B cell (primary cell): ENCODE measurements around the gene CC2D2B.

Source experiments
- CTCF ChIP-seq: fragments of 200-600 bp; IDR thresholded peaks from one replicate; pipeline ENCODE4 v1.8.0; 2022; ENCODE audit warnings: antibody characterized with exemption, mild to moderate bottlenecking
- EZH2 ChIP-seq: IDR thresholded peaks from 2 replicates; pipeline ENCODE4 v1.6.1; 2012; ENCODE audit warnings: borderline replicate concordance, low read depth, mild to moderate bottlenecking, moderate library complexity, low read length; ENCODE audit not compliant: insufficient read depth, poor library complexity, severe bottlenecking

- no peak for TF ChIP-seq CTCF
- no peak for TF ChIP-seq EZH2
Observed at GRCh38 chr10:95908450-95908849, 675 bp downstream of the CC2D2B start.
